HG03520 (cell line): ENCODE data around the gene INPP4B.

Source experiments
- ATAC-seq: cut with Tn5 transposase; IDR thresholded peaks from one replicate; pipeline ENCODE4 v1.9.1; 2021; ENCODE audit warnings: mild to moderate bottlenecking, moderate library complexity; ENCODE audit not compliant: unreplicated experiment

Gene INPP4B

GRCh38 chr4:142383800-142384470 is 462.2 kb downstream of the INPP4B start:
- ATAC-seq = no peak

GRCh38 chr4:142383354-142383753 is 462.7 kb downstream of the INPP4B start:
- ATAC-seq = no peak

DNA sequence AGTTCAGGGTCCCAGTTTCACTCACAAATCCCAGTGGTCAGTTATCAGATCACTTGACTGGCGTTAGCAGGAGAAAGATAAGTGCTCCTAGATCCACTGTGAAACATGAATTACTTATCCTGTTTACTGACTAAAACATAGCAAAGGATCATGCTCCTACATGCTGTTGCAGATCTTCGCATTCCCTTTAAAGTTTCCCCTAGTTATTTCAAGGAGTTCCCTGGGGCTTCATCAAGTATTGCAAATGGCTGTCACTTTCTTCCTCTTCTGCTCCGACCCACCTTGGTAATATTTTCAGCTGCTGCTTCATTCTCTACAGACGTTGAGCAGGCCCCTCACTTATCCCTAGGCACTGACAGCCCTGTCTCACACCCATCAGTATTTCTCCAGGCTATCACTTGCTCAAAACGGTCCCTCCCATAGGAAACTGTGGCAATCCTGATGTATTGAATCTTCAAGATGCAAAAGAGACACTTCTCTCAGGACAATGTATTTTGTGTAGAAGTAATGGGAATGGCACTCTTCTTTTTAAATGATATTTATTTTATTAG is 466.0 kb downstream of the INPP4B start:
- no peak for ATAC-seq

DNA sequence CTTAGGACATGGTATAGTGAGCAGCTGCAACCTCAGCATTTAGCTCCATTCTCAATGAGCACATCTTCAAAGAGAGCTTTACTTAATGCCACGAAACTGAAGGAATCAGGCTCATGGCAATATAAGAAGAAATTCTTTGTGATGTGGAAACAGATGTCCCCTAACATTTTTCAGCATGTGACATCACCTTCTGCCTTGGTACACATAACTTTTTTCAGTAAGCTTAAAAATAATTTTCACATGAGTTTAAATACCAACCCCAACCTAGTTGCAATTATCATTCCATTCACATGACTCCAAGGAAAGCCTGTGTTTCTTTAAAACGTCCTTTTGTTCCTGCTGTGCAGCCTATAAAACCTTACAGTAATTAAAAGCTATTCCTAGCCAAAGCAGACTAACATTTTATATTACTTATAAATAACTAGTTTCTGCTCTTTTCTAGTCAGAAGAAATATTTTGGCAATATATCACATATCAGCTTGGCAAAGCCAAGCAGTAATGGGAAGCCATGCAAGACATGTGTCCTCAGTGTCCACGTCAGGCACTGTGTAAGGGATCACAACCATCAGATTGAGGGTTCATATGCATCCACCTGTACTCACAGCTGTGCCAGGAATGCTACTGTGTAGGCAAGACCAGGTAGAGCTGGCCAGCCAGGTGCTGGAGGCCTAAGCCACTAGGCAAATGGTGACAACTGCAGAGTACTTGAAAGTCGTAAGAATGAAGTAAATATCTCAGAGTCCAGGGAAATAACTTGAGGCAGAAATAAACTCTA is 466.6 kb downstream of the INPP4B start:
- ATAC-seq = no peak

- no peak for ATAC-seq
These were observed 467.9 kb downstream of the INPP4B start for GRCh38 chr4:142378179-142378578.

- ATAC-seq = no peak
These were observed 468.6 kb downstream of the INPP4B start for GRCh38 chr4:142377342-142378091.

DNA sequence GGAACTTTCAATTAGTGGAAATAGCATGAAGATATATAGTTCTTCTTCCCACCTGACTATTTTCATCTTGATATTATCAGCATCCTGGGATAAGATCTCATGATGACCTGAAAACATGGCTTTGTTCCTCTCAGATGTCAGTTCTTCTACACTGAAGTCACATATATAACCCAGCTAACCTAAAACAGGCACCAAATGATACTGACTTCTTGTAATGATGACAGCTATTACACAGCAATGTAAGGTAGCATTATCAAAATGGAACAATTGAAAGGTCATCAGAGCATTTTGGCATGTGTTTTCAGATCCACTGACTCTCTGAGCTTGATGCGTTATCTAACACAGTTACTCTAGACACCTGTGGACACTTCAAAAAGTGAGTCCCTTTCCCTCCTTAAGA is 469.9 kb downstream of the INPP4B start:
- no peak for ATAC-seq

GRCh38 chr4:142373610-142374009 is 472.5 kb downstream of the INPP4B start:
- no peak for ATAC-seq

DNA sequence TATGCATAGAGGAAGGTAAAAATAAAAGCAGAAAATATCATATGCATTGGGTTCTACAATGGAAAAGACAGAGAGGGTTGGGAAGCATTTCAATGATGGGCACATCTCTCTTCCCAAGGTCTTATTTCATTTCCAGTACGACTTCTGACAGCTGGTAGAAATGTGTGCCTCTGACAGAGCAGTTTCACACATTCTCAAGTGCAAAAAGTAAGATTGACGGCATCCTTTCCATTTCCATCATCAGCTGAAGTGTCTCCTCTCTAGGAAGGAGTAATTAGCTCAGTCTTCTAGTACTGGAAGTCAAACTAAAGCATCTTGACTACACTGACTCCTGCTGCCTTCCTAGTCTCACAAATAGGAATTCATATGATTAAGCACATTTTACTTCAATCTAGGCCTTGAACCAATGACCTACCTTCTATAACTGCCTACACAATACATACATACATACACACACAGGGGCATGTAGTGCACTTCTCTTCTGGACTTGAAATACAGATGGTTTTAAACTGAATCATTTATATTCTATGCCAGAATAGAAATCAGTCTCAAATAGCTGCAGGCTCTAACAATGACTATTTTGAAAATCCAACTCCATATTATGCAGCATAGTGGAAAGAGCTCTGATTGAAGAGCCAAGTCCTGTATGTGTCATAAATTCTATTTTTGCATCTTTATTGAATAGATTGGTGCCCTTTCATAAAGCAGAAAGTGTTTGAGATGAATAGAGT is 473.4 kb downstream of the INPP4B start:
- no peak for ATAC-seq

GRCh38 chr4:142369141-142369540 is 477.0 kb downstream of the INPP4B start:
- no peak for ATAC-seq

- no peak for ATAC-seq
These were observed 478.5 kb downstream of the INPP4B start for GRCh38 chr4:142367418-142368180.

DNA sequence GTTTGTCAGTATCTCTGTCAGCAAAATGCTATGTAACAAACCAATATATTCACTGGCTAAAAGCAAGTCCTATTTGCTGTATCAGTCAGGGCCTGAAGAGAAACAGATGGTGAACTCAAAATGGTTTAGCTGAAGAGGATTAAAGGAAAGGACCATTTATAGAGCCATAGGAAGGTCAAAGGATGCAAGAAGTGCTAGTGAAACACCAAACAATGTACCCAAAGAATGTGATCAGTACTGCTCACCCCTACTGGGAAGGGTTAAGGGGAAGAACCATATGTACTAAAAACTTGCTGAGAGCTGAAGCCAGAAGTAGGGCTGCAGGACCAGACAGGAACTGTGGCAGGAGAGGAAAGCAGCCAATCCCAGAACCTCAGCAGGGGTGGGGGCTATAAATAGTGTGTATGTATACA is 479.3 kb downstream of the INPP4B start:
- no peak for ATAC-seq

DNA sequence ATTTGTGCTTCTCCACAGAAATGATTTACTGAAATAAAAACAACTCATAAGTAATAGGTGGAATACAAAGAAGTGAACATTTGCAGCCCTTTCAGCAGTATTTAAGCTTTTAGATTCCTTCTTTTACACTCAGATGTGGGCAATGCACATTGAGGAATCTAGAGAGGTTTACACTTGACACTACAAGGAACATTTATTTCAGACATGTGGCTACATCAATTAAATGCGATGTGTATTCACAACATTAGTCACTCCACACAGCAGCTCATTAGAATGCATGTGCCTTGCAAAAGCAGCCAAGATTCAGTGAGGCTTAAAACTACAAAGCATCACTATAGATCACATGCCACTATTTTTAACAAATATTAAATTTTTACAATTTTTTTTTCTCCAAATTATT is 480.7 kb downstream of the INPP4B start:
- no peak for ATAC-seq

GRCh38 chr4:142363686-142364085 is 482.4 kb downstream of the INPP4B start:
- ATAC-seq = no peak

DNA sequence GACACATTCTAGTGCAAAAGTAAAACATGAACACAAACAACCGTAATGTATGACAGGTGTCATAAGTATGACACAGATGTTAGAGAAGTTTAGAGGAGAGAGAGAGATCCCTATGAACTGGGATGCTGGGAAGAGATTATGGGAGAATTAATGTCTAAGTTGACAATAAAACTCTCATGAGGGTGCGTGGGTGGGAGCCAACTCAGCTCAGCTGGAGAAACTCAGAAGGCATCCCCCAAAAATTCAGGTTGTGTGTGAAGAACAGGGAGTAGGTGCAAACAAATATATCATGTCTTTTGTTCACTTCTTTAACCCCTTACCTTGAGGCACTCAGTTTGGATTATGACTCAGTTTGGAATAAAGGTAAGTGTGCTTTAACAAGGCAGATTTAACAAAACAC is 484.1 kb downstream of the INPP4B start:
- ATAC-seq = no peak

- no peak for ATAC-seq
These were observed 485.4 kb downstream of the INPP4B start for GRCh38 chr4:142360657-142361056.

DNA sequence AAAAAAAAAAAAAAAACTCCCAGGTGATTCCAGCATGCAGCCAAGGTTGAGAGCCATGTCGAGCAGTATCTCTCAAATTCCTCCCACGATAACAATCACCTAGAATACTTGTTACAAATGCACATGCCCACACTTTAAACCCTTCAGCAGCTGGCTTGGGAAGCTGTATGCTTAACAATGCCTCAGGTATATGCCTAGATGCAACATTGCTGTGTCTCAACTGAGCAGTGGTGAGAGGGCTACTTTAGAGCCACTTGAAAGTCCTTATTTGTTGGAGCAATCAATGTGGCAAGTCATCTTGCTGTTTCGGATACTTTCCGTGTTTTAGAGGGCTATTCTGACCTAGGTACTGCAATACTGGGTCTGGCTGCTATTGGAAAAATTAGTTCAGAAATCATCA is 487.4 kb downstream of the INPP4B start:
- no peak for ATAC-seq

DNA sequence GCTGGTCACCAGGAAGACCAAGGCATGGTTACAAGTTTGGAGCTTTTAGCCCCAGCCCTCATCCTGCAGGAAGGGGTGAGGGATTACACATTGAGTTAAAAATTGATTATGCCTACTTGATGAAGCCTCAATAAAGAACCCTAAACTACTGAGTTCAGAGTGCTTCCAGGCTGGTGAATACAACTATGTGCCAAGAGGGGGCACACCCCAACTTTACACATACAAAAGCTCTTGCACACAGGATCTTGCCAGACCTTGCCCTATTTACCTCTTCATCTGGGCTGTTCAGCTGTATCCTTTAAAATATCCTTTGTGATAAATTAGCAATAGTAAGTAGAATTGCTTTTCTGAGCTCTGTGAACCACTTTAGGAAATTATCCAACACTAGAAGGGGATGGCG is 489.3 kb downstream of the INPP4B start:
- no peak for ATAC-seq

- ATAC-seq = no peak
These were observed 489.9 kb downstream of the INPP4B start for GRCh38 chr4:142356118-142356759.
